GM21786 (cell line): ENCODE results near the gene SRCIN1.
"Not testable (repeated sequence)": the region's sequence is repeated elsewhere in the genome, so short reads cannot be mapped to it uniquely, and the experiment has no call there.

Experiments
- ATAC-seq: cut with Tn5 transposase; IDR thresholded peaks from one replicate; pipeline ENCODE4 v1.9.1; 2021; ENCODE audit not compliant: unreplicated experiment

SRCIN1 gene

DNA sequence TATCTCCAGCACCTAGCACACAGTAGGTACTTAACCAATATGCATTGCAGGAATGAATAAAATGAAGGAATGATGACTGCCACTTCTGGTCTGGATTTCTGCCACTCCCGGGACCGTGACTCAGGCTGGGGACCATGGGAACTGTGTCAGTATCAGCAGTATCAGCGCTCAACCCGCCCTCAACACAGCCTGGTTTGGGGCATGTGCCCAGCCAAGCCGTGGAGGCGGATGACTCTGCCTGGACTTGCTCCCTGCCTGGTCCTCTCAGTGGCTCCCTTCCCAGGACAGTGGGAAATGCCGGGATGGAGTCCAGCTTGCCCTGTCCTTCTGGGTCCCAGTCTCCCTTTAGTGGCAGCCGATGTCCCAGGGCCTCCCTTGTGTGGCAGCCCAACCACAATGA, 55.1 kb downstream of the SRCIN1 start:
- no peak for ATAC-seq

DNA sequence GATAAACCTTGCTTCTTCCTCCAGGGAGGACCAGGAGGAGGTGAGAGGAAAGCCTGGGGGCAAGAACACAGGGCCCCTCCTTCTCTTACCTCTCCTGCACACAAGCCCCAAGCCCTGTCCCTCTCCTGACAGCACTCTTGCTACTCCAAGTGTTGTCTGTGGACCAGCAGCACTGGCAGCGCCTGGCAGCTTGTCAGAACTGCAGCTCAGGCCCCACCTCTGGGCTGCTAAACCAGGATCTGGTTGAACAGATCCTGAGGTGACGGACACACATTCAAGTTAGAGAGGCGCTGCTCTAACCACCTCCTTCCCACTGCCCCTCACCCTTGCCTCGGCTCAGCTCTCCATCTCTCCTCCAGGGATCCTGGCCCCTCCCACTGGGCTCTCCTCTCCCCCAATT, 56.5 kb downstream of the SRCIN1 start:
- ATAC-seq: no peak

DNA sequence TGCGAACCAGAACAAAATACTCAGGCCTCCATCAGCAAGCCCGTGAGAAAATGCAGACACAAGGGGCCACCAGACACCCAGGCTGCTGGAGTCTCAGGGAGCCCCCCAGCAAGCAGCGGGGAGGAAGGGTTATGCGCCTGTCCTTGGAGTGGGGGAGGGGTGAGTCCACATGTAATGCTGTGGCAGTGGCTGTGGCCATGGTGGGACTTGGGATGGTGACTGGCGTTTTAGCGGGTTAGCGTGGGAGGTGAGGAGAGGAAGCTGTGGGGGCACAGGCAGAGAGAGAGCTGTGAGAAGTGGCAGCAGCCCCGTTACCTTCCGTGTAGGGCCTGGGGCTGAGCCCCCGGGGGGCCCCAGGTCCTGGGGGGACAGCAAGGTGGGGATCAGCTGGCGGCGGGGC, 58.3 kb downstream of the SRCIN1 start:
- no peak for ATAC-seq

DNA sequence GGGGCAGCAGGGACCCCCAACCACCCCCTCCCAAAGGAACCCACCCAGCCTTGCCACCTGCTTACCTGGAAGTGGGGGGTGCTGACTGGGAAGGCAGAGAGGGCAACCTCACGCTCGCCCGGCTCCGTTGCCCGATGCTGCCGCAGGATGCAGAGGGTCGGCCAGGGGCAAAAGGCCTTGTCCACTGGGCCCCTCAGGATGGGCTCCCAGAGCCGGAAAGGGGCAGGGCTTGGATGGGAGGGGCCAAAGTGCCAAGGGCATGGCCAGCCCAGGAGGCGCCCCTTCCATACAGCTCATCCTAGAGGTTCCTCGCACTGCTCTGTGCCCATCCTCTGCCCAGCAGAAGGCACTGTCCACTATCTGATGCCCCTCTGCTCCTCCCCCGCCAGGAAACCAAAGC, 59.4 kb downstream of the SRCIN1 start:
- no peak for ATAC-seq

DNA sequence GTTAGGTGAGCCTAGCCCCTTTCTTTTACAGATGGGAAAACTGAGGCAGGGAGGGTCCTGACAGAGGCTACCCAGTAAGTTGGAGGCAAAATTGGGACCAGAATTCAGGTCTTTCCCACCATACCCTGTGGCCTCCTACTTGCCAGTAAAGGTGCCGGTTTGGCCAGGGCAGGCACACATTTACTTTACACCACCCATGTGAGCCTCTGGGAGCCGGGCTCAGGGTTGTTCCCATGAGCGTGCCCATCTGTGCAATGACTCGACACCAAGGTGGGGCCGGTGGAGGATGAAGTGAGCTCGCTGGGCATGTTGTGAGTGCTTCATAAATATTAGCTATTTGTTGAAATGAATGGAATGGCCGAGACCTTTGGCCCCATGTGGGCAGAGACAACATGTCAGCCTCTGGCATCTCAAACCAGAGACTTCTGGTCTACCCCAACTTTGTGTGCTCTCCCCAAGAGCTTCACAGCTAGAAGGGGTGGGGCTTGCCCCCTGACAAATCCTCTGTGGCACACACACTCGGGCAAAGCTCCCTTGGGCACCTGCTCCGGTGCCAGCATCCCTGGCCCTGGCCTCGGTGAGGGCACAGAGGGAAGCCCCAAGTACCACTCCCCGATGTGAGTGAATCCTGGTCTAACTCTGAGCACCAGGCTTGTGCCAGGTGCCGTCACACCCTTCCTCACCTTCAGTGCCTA, 60.1 kb downstream of the SRCIN1 start:
- no peak for ATAC-seq

DNA sequence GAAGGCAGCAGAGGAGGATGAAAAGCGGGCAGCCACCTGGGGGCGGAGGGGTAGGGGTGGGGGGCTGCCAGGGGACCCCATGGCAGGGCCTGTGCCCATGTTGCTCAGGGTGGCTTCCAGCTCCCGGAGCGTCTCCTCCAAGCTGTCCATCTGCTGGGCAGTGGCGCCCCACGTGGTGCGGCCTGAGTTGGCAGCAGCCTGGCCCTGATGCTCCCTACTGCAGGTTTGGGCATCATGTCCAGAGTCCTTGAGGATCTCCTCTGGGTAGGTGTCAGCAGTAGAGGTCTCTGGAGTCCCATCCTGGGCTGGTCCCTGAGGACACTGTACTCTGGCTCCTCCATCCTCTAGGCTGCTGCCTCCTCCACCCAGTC, 60.9 kb downstream of the SRCIN1 start:
- no peak for ATAC-seq

DNA sequence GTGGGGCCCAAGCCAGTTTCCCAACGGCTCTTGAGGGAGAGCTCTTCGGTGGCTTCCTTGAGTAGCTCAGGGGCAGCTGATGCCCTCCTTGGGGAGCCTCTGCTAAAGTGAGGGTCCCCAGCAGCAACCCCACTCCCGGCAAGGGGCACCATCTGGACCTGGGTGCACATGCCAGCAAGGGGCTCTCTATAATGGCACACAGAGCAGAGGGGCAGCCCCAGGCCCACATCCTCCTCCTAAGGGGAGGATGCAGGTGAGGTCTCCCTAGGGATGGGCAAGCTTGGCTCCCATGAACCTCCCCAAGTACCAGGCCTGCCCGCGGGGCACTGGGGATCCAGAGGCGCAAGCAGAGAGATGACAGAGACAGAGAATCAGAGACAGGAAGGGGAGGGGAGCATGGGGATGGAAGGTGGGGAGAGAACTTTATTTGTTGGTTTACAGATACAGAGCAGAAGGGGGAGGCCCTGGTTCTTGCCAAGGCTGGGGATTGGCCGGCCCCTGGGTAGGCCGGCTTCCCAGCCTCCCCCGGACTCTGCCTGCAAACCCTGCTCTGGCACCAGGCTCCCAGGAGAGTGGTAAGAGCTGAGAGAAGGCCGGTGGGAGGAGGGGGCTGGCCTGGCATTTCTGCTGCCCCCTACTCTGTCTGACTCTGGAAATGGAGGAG, 61.4 kb downstream of the SRCIN1 start:
- ATAC-seq: no peak

DNA sequence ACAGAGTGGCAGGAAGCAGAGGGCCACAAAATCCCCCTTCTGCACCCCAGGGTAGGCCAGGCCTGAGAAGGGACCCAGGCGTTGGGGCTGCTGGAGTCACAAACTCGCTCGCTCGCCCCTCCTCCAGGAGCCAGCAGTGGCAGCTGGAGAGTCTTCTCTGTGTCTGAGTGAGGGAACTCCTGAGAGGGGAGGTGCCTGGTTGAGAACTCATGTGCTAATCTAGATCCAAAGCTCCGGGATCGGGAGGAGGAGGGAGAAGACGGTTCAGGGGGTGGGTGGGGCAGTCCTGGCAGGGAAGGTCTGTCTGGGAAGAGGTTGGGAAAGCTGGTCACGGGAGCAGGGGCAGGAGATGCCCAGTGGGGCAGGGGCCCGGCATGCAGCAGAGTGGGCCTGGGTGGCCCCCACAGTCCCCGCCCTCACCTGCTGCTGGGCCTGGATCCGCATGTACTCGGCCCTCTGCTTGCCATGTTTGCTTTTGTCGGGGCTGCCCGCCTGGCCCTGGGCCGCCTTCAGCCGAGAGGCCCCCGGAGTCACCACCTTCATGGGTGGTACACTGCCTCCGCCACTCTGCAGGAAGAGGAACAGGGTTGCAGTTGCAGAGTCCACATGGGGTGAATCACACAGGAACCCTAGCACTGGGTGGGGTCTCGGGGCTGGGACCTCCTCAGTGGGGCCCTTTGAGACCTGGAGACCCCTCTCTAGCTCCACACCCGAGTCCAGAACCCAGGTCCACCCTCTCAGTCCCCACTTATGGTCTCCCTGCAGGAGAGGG, 62.2 kb downstream of the SRCIN1 start:
- ATAC-seq: no peak

DNA sequence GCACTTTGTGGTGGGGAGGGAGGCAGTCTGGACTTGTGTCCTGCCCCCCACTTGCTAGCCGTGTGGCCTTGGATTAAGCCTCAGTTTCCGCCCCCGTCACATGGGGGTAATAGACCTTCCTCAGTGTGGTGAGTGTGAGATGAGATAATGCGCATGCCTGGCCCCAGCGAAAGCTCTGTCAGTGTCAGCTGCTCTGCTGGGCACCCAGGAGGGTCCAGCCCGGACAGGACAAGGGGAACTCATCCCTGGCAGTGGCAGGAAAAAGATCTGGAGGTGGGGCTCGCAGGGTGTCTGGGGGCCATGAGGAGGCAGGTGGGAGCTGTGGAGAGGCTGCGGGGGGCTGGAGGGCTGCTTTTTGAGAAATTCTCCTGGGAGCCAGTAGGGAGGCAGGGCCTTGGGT, 63.5 kb downstream of the SRCIN1 start:
- no peak for ATAC-seq

DNA sequence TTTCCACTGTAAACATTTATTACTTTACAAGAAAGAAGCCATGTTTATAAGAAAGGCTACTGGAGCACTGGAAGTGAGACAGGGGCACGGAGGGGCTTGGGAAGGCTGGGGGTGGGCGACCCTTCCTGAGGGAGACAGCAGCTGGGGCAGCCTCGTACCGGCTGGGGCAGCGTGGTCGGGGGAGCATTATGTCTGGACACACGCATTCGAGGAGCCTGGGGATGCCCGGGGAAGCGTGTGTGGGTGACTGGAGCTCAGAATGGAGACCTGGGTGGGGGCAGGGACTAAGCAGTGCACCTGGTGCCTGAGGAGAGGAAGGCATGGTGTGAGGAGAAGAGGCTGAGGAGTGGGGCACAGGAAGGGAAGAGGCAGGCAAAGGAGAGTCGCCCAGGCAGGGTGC, 64.5 kb downstream of the SRCIN1 start:
- no peak for ATAC-seq

DNA sequence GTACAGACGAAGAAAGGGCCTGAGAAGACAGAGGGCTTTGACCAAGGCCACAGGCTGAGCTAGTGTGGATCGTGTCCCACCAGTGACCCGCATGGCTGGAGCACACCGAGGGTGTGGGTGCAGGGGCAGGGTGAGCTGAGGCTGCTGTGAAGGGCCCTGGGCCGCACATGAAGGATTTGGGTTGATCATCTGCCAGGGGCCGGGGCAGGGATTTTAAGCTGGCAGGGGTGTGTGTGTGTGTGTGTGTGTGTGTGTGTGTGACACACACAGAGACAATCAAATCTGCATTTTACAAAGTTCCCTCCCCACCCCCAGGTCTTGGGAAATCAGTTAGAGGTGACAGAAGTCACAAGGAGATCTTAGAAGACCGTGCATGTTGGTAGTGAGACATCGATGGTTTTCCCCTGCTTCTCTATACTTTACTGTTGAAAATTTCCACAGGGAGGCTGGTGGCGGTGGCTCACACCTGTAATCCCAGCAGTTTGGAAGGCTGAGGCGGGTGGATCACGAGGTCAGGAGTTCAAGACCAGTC, 65.2 kb downstream of the SRCIN1 start:
- ATAC-seq: no peak

DNA sequence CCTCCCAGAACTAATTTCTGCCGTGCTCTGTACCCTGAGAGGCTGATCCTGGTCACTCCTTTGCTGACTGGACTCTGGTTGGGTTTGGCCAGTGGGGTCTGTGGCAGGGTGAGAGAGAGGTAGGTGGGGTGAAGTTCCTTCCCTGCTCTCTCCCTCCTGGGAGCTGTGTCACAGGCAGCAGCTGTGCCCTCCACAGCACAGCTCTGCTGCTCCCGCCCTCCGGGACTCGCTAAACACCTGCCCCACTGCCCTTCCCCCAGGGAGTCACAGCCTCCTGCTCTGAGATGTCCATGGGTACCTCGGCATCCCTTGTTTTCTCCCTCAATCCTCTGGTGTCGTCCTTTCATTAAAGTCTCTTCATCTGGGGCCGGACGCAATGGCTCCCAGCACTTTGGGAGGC, 66.4 kb downstream of the SRCIN1 start:
- ATAC-seq: no peak

DNA sequence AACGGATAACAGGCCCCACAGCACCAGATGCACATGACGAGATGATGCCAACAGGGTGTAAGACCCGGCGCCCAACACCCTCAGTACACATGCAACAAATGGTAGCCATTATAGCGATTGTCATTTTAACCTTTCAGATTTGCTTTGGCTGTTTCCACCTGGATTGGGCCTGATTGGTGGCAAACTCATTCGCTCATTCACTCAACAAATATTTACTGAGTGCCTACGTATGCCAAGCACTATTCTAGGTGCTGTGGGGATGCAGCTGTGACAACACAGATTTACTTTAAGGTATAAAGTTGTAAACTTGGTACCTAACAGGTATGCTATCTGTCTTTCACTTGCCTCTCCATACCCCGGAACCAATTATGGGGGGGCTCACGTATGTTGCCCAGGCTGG, 66.8 kb downstream of the SRCIN1 start:
- no peak for ATAC-seq

DNA sequence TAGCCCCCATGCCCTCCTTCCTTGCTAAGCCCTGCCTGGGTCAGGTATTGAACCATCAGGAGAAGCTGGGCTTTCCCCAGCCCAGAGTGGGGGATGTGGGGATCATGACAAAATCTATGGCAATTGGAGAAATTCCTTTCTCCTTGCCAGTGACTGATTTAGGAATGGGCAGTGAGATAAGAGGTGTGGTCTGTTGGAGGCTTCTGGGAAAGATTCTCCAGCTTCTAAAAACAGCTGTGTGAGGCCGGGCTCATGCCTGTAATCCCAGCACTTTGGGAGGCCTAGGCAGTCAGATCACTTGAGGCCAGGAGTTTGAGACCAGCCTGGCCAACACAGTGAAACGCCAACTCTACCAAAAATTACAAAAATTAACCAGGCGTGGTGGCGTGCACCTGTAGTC, 69.1 kb downstream of the SRCIN1 start:
- ATAC-seq: no peak

DNA sequence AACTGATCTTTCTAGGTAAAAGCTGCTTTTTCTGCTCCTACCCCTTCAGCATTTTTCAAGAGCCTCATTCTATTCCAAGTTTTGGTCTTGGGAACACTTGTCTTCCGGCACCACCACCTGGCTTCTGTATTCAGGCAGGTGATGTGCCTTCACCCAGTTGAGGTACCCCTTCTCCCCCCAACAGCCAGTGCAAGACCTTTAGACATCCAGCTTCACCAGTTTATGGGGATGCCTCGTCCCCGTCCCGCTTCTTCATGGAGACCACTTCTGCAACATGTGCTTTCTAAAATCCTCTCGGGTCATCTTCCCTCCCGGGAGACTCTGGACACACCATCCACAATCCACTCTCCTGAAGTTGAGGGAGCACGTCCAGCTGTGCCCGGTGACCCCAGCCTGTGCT, 69.9 kb downstream of the SRCIN1 start:
- no peak for ATAC-seq

DNA sequence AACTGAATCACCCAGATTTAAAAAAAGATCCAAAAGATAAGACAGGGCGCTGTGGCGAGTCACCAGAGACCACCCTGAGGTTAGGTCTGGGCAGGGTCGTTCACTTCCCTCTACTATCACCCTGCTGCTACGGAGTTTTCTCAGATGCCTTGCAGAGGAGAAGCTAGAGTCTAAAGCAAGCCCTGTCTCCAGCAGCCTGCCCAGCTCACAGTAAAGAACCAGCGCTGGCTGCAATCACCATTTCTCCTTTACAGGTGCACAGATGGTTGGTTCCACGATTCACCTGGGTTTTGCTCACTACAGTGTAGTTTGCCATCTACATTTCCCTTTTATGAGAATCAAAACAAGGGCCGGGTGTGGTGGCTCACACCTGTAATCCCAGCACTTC, 71.3 kb downstream of the SRCIN1 start:
- no peak for ATAC-seq

DNA sequence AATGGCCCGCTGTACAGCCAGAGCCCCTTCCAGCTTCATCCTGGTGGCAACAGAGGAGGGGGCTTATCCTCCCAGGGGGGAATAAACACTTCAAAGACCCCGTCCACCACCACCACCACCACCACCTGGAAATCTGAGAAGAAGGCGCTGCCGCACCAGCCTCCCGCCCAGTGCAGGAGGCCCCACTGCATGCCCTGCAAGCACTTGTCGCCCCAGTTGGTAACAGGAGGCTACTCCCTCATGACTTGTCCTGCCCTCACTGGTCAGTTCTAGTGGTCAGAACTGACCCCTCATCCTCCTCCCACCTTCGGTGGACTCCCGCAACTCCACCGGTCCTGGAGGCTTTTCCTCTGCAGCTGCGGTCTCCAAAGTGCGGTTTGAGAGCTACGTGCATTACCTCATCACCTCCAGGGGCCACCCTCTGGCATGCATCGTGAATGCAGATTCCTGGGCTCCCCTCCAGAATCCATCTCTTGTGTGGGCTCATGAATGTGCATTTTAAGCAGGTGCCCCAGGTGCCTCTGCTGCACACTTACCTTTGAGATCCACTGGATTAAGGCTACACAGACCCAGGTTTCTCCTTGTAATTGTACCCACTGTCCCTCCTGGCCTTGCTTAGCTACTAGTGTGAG, 71.8 kb downstream of the SRCIN1 start:
- ATAC-seq: no peak

DNA sequence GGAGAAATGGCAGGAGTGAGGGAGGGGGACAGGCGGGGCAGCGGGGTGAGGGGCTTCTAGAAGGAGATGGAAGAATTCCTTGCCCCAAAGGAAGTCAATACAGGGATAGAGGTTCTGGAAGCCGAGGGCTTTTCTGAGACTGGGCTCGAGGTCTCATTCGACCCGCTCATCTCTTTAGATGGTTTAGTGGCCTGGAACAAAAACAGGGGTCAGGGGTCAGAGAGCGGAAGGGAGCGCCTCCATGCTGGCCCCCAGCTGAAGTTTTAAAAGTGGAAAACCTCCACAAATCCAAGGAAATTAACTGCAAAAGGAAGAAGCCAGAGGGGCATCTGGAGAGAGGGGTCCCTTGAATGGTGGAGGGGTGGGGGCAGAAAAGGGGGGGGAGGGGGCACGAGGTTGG, 72.5 kb downstream of the SRCIN1 start:
- no peak for ATAC-seq

DNA sequence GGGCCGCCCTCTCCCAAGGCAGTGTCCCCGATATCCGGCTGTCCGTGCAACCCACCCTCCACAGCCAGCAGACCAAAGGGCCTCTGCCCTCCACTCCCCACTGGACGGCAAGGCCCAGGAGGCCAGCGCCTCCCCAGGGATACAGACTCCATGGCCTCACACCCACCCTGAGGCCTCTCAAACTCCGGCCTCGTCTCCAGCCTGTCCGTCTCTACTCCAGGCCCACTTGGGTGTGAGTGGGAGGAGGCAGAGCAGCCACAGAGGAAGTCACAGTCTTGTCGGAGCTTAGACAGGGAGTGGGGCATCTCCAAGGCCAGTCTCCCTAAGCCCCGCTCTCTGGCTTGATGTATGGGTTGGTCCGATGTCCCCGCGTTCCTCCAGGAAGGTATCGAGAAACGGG, 73.3 kb downstream of the SRCIN1 start:
- ATAC-seq: no peak

DNA sequence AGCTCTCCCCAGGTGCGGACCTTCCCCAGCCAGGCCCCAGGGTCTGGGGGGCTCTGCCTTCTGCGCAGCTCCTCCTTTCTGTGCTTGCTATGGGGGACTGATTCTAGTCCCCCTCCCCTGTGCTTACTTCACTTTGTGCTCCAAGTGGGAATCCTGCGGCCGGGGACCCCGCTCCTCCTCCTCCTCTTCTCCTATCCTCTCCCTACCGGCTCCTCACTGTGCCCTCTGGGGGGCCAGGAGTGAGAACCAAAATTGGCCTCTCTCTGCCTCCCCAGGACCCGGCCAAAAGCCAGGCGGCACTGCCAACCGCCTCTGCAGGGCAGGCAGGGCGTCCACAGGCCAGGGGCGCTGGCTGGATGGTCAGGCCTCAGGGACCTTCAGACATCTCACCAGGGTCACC, 74.0 kb downstream of the SRCIN1 start:
- ATAC-seq: not testable (repeated sequence)

DNA sequence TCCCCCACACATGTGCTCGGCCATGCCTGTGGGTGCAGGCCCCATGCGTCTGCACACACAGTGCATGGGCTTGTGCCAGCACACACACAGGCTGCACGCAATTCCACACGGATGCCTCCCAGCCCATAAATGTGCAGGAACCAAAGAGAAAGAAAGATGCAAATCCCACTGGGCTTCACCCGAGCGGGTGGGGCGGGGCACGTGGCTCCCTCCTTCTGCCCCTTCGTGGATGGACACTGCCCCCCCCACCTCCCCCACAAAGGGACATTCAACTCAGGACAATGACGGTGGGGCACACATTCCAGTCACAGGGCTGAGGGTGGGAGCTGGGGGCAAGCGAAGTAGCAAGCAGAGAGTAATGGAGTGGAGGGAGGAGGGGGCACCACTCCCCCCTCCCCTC, 74.9 kb downstream of the SRCIN1 start:
- ATAC-seq: not testable (repeated sequence)

DNA sequence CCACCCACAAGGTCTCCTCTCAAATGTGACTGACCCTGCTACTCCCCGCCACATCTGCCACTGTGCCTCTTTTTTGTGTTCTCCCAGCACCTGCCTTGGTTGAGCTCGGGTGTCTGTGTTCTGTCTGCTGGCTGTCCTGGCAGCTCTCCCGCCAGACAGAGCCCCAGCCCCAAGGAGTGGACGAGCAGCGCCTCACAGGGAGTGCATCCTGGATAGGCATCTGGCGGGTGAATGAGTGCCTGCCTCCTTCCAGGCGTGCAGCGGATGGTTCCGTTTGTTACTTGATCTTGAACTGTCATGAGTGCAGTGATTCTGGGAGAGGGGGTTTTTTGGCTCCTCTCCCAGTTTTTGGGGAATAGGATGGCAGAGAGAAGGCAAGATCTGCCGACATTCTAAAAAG, 77.6 kb downstream of the SRCIN1 start:
- ATAC-seq: not testable (repeated sequence)
